HG02642 (cell line): ENCODE data around the gene IL6ST.
"Not testable (repeated sequence)": the region's sequence is repeated elsewhere in the genome, so short reads cannot be mapped to it uniquely, and the experiment has no call there.

ENCODE experiments used
- ATAC-seq: cut with Tn5 transposase; IDR thresholded peaks from one replicate; pipeline ENCODE4 v1.9.1; 2021; ENCODE audit warnings: mild to moderate bottlenecking; ENCODE audit not compliant: unreplicated experiment, poor library complexity

Gene IL6ST

GRCh38 chr5:55973296-55973695, 21.5 kb downstream of the IL6ST start:
- ATAC-seq: no peak

- no peak for ATAC-seq
Measured at GRCh38 chr5:55969956-55970355, 24.8 kb downstream of the IL6ST start.

- ATAC-seq: no peak
Measured at GRCh38 chr5:55966284-55966683, 28.5 kb downstream of the IL6ST start.

GRCh38 chr5:55965525-55965924, 29.2 kb downstream of the IL6ST start:
- ATAC-seq: no peak

GRCh38 chr5:55960779-55961178, 34.0 kb downstream of the IL6ST start:
- ATAC-seq: no peak

GRCh38 chr5:55959208-55959607, 35.6 kb downstream of the IL6ST start:
- ATAC-seq: no peak

GRCh38 chr5:55941154-55941553, 53.6 kb downstream of the IL6ST start:
- not testable (repeated sequence) for ATAC-seq

DNA sequence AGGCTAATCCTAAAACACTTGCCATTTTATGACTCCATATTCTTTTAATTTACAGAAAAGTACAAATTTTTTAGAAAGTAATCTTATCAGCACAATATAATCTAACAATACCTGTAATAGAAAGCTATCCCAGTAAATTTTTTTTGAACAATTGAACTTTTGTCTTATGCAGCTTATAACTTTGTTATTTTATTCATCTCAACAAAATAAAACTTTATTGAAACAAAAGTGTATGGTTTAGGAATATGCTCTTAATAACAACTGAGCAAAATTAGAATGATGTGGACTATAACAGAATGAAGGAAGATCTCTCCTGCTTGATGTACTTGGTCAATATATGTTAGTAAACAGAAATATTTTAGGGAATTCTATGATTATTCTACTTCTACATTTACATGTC, 57.2 kb downstream of the IL6ST start:
- ATAC-seq: not testable (repeated sequence)

- ATAC-seq: peak; percentile 69
Measured at GRCh38 chr5:55936100-55936693, 58.6 kb downstream of the IL6ST start.

DNA sequence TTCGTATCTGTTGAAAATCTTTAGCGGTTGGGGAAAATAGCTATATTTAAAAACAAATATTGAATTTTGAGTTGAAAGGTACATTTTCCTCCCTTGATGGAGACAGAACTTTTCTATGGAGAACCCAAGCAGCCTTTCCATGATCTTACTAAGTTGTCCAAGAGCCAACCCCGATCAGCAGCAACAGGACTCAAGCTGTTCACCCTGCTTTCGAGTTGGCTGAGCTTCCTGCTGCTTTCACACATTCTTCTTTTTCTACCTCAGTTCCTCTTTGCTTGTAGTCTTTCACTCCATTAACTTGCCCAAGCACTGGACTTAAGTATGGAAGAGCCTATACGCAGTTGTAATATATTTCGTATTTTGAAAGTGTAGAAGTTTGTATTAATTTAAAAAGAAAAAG, 59.4 kb downstream of the IL6ST start:
- no peak for ATAC-seq

DNA sequence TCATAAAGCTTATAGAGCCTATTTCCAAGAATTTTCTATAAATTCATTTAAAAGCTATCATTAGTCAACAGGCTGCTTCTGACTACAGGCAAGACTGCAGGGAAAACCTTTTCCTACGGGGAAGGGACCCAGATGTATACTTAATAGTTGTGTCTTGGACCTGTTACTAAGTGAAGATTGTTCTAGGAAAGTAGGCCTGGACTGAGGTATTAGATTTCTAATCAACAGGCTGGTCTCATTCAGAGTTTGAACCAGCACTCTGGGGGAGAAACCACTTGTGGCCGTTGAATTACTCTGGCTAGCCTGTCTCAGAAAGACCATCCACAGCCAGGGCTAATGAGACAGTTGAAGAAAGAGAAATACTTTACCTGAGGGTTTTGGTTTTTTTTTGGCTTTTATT, 60.0 kb downstream of the IL6ST start:
- ATAC-seq: no peak

GRCh38 chr5:55934115-55934613, 60.6 kb downstream of the IL6ST start:
- ATAC-seq: no peak

GRCh38 chr5:55933377-55934114, 61.2 kb downstream of the IL6ST start:
- ATAC-seq: no peak

GRCh38 chr5:55932700-55933099, 62.1 kb downstream of the IL6ST start:
- ATAC-seq: no peak

GRCh38 chr5:55929020-55929799, 65.6 kb downstream of the IL6ST start:
- ATAC-seq: no peak

- ATAC-seq: no peak
Measured at GRCh38 chr5:55927861-55928655, 66.7 kb downstream of the IL6ST start.

DNA sequence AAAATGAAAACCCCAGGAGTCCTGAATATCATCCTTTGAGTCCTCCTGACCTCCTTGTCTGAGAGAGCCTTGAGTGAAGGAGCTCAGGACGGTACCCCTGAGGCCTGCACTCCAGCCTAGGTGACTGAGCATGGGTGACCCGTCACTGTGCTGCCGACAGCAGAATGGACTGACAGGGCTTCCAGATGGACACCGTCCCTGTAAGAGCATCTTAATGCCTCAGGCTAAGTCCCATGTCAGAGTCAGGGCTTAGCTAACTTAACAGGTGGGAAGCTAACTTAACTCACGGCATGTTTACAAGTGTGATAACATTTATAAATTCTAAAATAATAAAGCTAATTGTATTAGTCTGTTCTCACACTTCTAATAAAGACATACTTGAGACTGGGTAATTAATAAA, 68.3 kb downstream of the IL6ST start:
- ATAC-seq: no peak

GRCh38 chr5:55925712-55926111, 69.1 kb downstream of the IL6ST start:
- no peak for ATAC-seq

DNA sequence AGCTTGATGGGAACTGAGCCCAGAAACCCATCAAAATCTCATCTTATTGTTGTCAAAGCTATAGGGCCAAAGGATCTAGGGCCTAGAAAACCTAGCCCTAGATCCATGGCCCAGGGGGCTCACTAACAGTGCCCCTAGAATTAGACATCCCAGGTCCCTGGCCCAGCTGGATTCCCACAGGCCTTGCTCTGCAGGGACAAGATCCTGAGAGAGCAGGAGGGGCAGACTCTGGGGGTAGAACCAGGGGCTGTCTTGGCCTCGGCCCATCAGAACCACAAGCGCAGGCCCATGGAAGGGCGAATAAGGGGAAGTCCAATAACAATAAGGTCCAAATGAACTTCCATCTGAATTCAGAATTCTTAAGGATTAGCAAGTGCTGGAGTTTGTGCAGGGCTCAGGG, 69.6 kb downstream of the IL6ST start:
- ATAC-seq: no peak

DNA sequence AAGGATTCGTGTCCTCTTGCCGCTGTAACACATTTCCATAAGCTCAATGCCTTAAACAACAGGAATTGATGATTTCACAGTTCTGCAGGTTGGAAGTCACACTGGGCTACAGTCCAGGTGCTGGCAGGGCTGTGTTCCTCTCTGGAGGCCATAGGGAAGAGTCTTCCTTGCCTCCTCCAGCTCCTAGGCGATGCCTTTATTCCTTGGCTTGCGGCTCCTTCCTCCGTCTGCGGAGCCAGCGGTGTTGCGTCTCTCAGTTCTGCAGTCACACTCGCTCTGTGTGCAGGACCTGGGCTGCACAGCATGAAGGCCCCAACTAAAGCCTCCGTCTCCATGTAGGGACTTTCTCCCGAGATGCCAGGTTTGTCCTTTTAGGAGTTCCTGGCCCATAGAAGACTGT, 70.0 kb downstream of the IL6ST start:
- ATAC-seq: no peak
